ENCODE data around the gene TARS3.
A peak's percentile ranks its signal among the peaks of the same experiment; 100 is the strongest.

Gene TARS3

GRCh38 chr15:101698314-101698713 is 26.0 kb downstream of the TARS3 start:
- no peak for DNase-seq (ENCODE audit: low read depth)

- no peak for DNase-seq (ENCODE audit: low read depth)
Measured at GRCh38 chr15:101697488-101697887, 26.8 kb downstream of the TARS3 start.

GRCh38 chr15:101696829-101697228 is 27.4 kb downstream of the TARS3 start:
- no peak for DNase-seq (ENCODE audit: low read depth)

- no peak for DNase-seq (ENCODE audit: low read depth)
Measured at GRCh38 chr15:101694261-101694660, 30.0 kb downstream of the TARS3 start.

GRCh38 chr15:101692801-101693598 is 31.3 kb downstream of the TARS3 start:
- no peak for DNase-seq (ENCODE audit: low read depth)

- DNase-seq (ENCODE audit: low read depth), result peak; percentile 67
Measured at GRCh38 chr15:101689901-101690300, 34.4 kb downstream of the TARS3 start.

GRCh38 chr15:101686718-101687117 is 37.6 kb downstream of the TARS3 start:
- DNase-seq (ENCODE audit: low read depth), result no peak

GRCh38 chr15:101684877-101685276 is 39.4 kb downstream of the TARS3 start:
- DNase-seq (ENCODE audit: low read depth), result no peak

- peak; percentile 90 for DNase-seq (ENCODE audit: low read depth)
Measured at GRCh38 chr15:101684384-101684783, 39.9 kb downstream of the TARS3 start.

- no peak for DNase-seq (ENCODE audit: low read depth)
Measured at GRCh38 chr15:101679806-101680205, 44.5 kb downstream of the TARS3 start.

- peak; percentile 16 for DNase-seq (ENCODE audit: low read depth)
Measured at GRCh38 chr15:101676921-101677329, 47.3 kb downstream of the TARS3 start.

- DNase-seq (ENCODE audit: low read depth), result peak; percentile 84
Measured at GRCh38 chr15:101675796-101676582, 48.3 kb downstream of the TARS3 start.

- DNase-seq (ENCODE audit: low read depth), result peak; percentile 93
Measured at GRCh38 chr15:101675015-101675414, 49.3 kb downstream of the TARS3 start.

- DNase-seq (ENCODE audit: low read depth), result no peak
Measured at GRCh38 chr15:101672298-101672697, 52.0 kb downstream of the TARS3 start.

- DNase-seq (ENCODE audit: low read depth), result peak; percentile 65
Measured at GRCh38 chr15:101669744-101670143, 54.5 kb downstream of the TARS3 start.

GRCh38 chr15:101667881-101668280 is 56.4 kb downstream of the TARS3 start:
- no peak for DNase-seq (ENCODE audit: low read depth)

- DNase-seq (ENCODE audit: low read depth), result no peak
Measured at GRCh38 chr15:101664303-101664913, 59.9 kb downstream of the TARS3 start.

- DNase-seq (ENCODE audit: low read depth), result no peak
Measured at GRCh38 chr15:101662203-101662602, 62.1 kb downstream of the TARS3 start.

GRCh38 chr15:101660005-101660404 is 64.3 kb downstream of the TARS3 start:
- DNase-seq (ENCODE audit: low read depth), result no peak

GRCh38 chr15:101657968-101658784 is 66.1 kb downstream of the TARS3 start:
- DNase-seq (ENCODE audit: low read depth), result no peak

GRCh38 chr15:101657171-101657570 is 67.1 kb downstream of the TARS3 start:
- no peak for DNase-seq (ENCODE audit: low read depth)

All from iris pigment epithelial cell (primary cell).